NCI-H128 (cell line): Measurements from ENCODE around the gene VAV1.
A peak's percentile ranks its signal among the peaks of the same experiment; 100 is the strongest.
"Not testable (repeated sequence)": the region's sequence is repeated elsewhere in the genome, so short reads cannot be mapped to it uniquely, and the experiment has no call there.

Source experiments
- DNase-seq: peaks from one replicate; lab custom pipeline; 2025; ENCODE audit not compliant: unreplicated experiment; lab: John Stamatoyannopoulos, UW

VAV1 gene

DNA sequence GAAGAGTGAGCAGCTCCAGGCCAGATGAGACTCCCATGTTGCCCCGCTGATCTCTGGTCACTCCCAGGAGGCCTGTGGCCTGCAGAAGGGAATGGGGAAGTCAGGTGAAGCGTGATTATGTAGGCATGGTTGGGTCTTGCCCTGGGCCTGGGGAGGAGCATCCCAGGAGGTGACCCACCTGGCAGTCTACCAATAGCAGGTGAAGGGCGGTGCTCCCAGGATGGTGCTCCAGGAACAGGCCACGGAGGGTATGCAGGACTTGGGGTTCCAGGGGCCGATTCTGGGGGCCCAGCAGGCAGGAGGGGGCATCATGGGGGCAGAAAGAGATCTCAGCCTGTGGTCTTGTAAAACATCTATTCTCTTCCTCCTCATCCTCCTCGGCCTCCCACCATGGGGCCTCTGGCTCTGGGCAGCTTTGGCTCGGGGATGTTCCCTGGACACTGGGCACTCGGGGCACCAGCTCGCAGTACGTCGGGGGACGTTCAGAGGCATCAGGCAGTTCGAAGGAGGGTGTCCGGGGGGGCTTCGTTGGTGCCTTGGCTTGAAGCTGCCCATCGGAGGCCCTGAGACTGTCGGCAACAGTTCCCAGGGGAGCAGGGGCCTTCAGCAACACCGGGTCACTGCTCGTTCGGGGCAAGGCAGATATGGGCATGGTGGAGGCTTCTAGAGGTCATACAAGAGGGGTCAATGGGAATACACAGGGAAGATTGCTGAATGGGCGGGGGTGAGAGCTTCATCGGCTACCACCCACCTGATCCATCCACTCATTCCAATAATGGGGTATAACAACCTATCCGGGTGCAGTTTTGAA is 17.6 kb upstream of the VAV1 start:
- no peak for DNase-seq

DNA sequence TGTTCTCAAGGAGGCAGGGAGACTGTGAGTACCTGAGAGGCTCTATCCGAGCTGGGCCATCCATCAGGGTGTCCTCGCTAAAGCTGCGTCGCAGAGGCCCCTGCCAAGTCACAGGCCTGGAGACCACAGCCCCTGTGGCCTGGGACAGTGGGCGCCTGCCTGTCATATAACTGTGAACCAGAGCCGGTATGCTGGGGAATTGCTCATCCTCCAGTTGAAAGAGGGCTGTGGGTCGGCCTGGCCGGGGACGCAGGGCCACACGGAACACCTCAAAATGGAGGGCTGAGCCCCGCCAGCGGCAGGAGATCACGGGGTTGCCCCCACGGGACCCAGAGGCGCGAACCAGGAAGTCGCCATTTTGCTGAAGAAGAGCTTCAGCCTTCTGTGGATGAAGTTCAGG is 11.9 kb upstream of the VAV1 start:
- no peak for DNase-seq

DNA sequence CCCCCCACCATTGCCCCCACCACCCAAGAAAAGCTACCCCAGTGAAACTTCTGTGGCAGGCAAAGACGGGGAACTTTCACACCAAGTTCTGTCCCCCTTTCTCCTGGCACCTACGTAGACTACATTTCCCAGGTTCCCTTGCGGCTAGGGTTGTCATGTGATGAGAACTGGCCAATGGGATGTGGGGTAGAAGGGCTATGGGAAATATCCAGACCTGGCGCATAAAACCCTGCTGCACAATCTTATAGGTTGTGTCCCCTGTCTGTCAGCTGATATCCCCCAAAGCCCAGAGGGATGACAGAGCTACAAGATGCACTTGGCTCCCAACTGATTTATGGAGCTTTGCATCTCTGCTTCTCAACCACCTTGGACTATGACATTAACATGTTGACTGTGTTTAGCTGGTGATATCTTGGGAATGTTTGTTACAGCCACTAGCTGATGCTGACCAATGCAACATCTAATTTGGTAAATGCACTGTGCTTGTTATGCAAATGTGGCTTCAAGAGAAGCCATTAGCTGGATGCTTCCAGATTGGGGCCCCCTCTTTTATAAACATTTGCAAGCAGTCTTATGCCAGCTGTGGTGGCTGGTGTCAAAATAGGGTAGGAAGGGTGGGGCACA is 11.3 kb upstream of the VAV1 start:
- no peak for DNase-seq

DNA sequence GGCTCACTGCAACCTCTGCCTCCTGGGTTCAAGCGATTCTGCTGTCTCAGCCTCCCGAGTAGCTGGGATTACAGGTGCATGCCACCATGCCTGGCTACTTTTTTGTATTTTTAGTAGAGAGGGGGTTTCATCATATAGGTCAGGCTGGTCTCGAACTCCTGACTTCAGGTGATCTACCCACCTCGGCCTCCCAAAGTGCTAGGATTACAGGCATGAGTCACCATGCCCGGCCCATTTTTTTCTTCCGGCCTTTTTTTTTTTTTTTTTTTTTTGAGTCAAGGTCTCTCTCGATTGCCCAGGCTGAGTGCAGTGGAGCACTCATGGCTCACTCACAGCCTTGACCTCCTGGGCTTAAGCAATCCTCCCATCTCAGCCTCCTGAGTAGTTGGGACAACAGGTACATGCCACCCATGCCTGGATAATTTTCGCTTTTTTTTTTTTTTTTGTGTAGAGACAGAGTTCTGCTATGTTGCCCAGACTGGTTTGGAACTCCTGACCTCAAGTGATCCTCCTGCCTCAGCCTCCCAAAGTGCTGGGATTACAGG is 10.2 kb upstream of the VAV1 start:
- DNase-seq: not testable (repeated sequence)

DNA sequence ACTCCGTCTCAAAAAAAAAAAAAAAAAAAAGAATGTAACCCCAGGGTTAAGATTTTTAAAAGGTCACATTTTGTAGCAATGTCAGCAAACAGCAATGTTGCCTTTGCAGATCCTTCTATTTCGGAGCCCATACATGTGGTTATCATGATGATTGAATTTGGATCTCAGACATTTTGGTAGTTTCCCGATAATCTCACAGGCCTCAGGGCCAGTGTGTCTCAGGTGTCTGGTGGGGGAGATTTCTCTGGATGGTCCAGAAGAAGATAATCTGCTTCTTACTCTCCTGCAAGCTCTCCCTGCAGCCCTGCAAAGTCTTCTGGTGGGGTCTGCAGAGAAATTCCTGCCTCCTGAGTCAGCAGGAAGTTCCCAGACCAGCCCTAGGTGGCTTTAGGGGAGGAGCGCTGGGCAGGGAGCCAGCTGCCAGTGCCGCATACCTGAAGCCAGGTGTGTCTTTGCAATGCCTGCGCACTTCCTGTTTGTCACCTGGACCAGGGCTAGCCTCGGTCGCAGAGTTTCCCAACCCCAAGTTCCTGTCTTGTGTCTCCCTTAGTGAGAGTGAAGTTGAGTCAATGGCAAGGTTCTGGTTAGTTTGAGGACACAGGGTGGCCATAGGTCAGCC is 6.7 kb upstream of the VAV1 start:
- DNase-seq: no peak

DNA sequence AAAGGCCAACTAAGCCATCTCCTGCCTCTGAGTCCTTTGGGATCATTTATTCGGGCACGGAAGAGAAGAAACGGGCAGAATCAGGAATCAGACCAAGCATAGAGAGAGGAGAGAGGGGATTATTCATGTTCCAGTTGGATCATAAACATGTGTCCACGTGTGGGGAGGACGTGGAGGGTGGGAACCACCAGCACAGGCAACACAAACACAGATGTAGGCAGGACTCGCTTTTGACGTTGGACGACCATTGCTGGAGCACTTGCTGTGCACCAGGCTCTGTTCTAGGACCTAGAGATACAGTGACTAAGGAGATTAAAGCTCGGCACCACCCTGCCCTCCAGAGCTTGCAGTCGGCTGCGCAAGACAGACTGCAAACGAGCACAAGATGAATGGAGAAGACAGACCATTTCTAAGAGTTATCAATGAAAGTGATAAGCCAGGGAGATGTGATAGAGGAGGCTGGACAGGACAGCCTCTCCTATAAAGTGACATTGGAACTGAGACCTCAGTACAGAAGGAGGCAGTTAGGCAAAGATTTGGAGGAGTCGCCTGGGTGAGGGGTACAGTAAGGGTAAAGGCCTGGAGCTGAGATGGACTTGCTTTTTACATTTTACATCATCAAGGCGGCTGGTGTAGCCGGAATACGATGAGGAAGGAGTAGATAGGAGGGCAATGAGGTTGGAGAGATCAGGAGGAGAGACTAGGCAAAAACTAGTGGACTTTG is 6.0 kb upstream of the VAV1 start:
- DNase-seq: no peak

DNA sequence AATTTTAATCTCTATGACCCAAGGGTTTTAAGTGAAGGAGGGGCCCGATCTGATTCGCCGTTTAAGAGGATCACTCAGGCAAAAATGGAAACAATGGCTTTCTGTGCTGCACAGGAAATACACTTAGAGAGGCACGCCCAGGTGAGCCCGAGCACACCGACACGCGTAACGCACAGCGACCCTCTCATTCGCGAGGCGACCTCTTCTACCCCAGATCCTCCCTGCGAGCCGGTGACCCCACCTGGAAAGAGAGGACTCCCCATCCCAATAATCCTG is 5.5 kb upstream of the VAV1 start:
- DNase-seq: no peak

DNA sequence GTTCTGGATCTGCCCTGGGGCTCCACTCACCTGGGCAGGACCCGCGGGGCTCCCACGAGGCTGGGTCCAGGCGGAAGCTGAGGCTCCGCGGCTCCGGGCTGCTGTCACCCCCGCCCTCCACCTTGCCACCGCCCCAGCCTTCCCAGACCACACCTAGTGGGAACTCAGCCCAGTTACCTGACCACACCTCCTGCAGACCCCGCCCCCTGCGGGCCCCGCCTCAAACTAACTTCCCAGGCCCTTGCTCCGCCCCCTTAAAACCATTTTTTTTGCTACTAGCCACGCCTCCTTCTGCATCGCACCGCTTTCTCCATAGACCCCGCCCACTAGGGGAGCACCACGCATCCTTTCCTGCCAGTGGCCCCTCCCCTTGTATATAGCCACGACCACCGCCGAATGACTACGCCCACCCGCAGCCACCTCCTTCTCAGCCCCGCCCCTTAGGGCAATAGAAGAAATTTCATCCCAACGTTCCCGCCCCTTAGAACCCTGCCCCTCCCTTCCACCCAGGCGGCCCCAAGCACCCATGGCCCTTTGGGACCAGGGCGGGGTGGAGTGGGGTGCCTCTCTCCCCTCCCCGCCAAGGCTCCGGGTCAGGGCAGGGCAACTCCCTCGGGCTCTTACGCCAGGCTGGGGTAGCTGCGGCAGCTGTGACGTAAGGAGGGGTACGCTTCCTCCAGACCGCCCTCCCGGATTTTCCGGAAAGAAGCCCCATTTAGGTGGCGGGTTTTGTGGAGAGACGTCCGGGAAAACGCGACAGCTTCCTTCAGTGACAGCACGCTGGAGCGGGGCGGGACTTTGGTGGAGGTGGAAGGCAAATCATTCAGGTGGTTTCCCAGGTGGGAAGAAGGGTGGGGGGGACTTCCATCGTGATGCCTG is 4.9 kb upstream of the VAV1 start, which contains the start of gene SH2D3A:
SH2D3A (minus strand) TSS at position 79 of the 879 bp plus-strand sequence. CDS start 3,687 bp downstream, outside the sequence.
- DNase-seq: peak; percentile 23

DNA sequence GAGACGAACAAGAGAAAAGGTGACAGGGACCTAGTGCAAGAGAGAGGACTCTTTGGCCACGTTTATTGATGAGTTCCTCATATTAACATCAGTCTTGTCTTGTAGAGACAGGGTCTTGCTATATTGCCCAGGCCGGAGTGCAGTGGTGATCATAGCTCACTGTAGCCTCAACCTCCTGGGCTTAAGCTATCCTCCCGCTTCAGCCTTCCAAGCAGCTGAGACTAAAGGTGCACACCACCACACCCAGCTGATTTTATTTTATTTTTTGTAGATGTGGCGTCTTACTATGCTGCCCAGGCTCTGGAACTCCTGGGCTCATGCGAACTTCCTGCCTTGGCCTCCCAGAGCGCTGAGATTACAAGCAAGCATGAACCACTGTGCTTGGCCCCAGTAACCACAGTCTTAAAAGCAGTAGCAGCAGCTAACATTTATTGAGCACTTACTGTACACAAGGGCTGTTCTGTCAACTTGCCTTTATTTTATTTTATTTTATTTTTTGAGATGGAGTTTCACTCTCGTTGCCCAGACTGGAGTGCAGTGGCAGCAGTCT is 4.2 kb upstream of the VAV1 start:
- DNase-seq: no peak

DNA sequence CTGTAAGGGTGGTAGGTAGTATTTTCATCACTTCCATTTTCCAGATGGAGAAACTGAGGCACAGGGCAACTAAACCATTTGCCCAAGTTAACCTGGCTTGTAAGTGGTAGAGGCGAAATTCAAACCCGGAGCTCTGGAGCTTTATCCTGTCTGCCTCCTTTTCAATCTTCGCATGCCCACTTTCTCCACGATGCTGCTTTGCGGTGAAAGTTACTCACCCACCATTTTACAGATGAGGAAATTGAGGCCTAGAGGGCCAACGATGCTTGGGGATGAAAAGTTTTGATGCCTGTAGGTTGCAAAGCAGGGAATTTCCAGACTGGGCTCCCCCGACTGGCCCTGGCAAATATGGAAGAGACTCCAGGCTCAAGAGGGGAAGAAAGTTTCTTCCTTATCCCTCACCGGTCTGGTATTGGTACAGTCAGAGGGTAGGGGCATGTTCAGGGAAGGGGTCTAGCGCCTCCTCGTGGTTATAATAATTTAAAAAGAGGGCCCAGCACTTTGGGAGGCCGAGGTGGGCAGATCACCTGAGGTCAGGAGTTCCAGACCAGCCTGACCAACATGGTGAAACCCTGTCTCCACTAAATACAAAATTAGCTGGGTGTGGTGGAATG is 3.4 kb upstream of the VAV1 start:
- DNase-seq: no peak

DNA sequence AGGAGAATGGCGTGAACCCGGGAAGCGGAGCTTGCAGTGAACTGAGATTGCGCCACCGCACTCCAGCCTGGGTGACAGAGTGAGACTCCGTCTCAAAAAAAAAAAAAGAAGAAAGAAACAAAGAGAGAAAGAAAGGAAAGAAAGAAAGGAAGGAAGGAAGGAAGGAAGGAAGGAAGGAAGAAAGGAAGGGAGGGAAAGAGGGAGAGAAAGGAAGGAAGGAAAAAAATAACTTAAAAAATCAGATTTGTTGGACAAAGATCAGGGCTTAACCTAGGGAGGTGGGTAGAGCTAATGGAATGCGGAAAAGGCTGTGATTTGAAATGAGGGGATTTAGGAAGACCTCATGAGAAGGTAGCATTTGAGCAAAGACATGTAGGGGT is 870 bp upstream of the VAV1 start:
- DNase-seq: not testable (repeated sequence)

DNA sequence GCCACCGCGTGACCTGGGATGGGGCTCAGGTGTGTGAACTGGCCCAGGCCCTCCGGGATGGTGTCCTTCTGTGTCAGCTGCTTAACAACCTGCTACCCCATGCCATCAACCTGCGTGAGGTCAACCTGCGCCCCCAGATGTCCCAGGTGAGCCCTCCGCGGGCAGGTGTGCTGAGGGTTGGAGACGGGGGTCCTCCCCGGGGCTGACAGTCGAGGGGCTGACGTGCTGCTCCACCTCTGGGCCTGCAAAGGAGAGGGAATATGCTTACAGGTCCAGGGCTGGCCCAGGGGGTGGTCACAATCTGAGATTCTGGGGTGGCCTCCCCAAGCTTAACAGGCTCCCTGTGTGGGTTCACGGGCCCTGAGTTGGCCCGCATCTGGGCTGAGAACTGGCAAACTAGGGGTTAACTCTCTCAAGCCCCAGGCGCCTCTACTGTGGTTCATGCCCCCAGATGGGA is 386 bp downstream of the VAV1 start:
- DNase-seq: no peak

DNA sequence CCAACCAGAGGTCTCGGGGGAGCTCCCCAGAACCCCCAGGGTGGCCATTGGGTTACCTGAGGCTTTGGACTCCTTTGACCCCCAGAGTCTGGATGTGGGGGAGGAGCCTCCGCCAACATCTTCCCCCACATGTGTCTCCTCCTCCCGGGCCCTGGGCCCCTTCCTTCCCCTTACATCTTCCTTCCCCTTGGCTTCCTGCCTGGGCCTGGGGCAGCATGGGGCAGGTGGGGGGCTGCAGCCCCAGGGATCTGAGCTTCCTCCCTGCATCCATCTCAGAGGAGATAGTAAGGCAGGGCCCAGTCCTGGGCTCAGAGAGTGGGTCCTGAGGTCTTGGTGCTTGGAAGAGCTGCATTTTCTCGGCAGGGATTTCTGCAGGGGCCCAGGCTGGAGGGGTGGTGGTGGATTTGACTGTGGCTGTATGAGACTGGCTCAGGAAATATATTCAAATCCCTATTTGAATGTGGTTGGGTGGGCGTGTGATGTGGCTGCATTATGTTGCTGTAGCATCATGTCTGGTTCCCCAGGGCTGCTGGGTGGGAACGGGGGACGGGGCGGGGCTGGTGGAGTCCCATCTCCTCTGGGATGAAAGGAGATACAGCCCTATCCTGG is 919 bp downstream of the VAV1 start:
- no peak for DNase-seq

DNA sequence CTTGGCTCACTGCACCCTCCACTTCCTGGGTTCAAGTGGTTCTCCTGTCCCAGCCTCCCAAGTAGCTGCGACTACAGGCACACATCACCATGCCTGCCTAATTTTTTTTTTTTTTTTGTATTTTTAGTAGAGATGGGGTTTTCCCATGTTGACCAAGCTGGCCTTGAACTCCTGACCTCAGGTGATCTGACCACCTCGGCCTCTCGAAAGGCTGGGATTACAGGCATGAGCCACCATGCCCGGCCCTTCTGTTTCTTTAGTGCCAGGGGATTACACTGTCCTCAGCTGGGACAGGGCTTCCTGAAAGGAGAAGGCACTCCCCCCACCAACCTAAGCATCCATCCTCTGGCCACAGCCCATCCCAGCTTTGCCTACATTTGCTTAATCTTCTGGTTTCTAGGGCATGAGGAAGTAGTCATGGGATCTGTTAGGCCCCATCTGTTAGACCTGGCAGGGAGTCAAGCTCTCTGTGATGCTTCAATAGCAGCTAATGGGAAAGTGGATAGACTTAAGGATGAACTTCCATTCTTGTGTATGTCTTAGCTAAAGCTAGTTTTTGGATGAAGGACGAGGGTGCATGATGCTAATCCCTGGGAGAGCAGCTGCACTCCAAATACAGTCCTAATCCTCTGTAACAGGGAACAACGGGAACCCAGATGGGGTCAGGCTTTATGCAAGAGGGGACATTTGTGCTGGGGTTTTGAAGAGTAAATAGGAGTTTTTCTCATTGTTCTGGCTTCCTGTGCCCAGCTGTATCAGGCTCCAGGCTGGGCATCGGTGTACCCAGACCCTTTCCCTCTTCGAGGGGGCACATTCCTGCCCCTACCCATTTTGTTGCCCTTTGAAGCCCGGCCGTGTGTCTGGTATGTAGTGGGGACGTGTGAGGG is 2.6 kb downstream of the VAV1 start:
- no peak for DNase-seq

DNA sequence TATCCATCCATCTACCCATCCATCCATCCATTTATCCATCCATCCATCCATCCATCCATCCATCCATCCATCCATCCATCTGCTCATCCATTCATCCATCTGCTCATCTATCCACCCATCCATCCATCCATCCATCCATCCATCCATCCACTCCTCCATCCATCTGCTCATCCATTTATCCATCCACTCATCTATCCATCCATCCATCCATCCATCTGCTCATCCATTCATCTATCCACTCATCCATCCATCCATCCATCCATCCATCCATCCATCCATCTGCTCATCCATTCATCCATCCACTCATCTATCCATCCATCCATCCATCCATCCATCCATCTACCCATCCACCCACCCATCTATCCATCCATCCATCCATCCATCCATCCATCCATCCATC is 3.5 kb downstream of the VAV1 start:
- DNase-seq: not testable (repeated sequence)

DNA sequence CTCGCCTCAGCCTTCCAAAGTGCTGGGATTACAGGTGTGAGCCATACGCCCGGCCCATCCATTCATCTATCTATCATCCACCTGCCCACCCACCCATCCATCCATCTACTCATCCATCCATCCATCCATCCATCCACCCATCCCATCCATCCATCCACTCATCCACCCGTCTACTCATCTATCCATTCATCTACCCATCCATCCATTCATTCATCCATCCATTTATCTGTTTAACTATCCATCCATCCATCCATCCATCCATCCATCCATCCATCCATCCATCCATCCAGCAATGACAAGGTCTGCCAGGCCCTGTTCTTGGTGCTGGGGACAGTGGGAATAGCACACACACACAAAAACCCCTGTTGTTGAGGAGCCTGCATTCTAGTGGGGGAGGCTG is 4.5 kb downstream of the VAV1 start:
- DNase-seq: no peak

DNA sequence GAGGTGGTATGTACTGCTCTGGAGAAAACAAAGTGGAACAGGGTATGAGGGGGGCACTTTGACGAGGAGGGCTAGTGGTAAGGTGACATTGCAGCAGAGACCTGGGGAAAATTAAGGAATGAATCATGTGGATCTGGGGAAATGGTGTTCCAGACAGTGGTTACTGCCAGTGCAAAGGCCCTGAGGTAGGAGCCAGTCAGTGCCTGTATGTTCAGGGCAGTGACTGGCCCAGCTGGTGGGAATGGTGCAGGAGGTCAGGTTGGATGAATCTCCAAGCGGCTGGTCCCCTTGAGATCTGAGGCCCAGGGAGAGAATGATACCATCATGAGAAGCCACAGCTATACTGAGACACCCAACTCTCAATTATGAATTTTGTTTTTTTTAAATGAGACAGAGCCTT is 4.9 kb downstream of the VAV1 start:
- DNase-seq: no peak

DNA sequence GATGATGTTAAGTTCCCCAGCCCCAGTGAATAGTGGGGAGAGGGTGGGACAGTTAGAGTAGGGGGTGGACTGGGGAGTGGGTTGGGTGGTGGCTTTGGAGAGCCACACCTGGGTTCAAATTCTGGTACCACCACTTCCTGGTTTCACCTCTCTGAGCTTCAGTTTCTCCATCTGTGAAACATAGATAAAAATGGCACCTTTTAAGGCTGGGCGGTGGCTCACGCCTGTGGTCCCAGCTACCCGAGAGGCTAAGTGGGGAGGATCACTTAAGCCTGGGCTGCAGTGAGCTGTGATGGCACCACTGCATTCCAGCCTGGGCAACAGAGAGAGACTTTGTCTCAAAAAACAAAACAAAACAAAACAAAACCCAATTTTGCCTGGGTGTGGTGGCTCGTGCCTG is 5.9 kb downstream of the VAV1 start:
- DNase-seq: no peak
